NCI-H1092 treated with DMSO at 0.1 percent for 48 hours (cell line): ENCODE measurements around the gene DUSP12.
A peak's percentile ranks its signal among the peaks of the same experiment; 100 is the strongest.

Experiments used
- DNase-seq: peaks from one replicate; lab custom pipeline; 2025; lab: John Stamatoyannopoulos, UW

DUSP12 gene

GRCh38 chr1:161770250-161770649 is 20.7 kb downstream of the DUSP12 start:
- no peak for DNase-seq

- no peak for DNase-seq
These were observed 21.6 kb downstream of the DUSP12 start for GRCh38 chr1:161771161-161771560.

- DNase-seq: no peak
These were observed 22.4 kb downstream of the DUSP12 start for GRCh38 chr1:161771973-161772372.

- DNase-seq: no peak
These were observed 22.8 kb downstream of the DUSP12 start for GRCh38 chr1:161772397-161772796.

- DNase-seq: no peak
These were observed 24.2 kb downstream of the DUSP12 start for GRCh38 chr1:161773791-161774190.

GRCh38 chr1:161777261-161777660 is 27.7 kb downstream of the DUSP12 start:
- no peak for DNase-seq

GRCh38 chr1:161778522-161778921 is 28.9 kb downstream of the DUSP12 start:
- no peak for DNase-seq

- DNase-seq: no peak
These were observed 29.8 kb downstream of the DUSP12 start for GRCh38 chr1:161779393-161779792.

- DNase-seq: no peak
These were observed 32.4 kb downstream of the DUSP12 start for GRCh38 chr1:161781995-161782394.

- DNase-seq: no peak
These were observed 33.3 kb downstream of the DUSP12 start for GRCh38 chr1:161782886-161783285.

- DNase-seq: no peak
These were observed 35.4 kb downstream of the DUSP12 start for GRCh38 chr1:161784968-161785367.

GRCh38 chr1:161787355-161787754 is 37.8 kb downstream of the DUSP12 start:
- DNase-seq: no peak

- DNase-seq: no peak
These were observed 41.2 kb downstream of the DUSP12 start for GRCh38 chr1:161790587-161791317.

GRCh38 chr1:161791904-161792655 is 42.5 kb downstream of the DUSP12 start:
- DNase-seq: no peak

GRCh38 chr1:161792740-161793139 is 43.2 kb downstream of the DUSP12 start:
- DNase-seq: peak; percentile 69

GRCh38 chr1:161799792-161800191 is 50.2 kb downstream of the DUSP12 start:
- DNase-seq: no peak

- no peak for DNase-seq
These were observed 52.4 kb downstream of the DUSP12 start for GRCh38 chr1:161801955-161802354.

- DNase-seq: no peak
These were observed 53.6 kb downstream of the DUSP12 start for GRCh38 chr1:161803181-161803580.

- no peak for DNase-seq
These were observed 56.0 kb downstream of the DUSP12 start for GRCh38 chr1:161805399-161806197.
